ENCODE data around the gene GSX1.
A peak's percentile ranks its signal among the peaks of the same experiment; 100 is the strongest.

Gene GSX1

DNA sequence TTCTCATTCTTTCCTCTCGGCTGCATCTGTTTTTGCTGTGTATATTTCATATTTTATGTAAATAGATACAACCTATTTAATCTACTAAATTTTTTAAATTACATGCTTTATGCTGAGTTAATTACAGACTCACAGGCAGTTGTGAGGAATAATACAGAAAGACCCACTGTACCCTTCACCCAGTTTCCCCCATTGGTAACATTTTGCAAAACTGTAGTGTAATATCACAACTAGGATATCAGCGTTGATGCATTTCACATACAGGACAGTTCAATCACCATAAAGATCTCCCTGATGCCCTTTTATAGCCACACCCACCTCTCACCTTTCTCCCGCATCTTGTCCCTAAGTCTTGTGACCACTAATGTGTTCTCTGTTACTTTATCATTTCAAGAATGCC, 43.5 kb downstream of the GSX1 start:
- DNase-seq = no peak

DNA sequence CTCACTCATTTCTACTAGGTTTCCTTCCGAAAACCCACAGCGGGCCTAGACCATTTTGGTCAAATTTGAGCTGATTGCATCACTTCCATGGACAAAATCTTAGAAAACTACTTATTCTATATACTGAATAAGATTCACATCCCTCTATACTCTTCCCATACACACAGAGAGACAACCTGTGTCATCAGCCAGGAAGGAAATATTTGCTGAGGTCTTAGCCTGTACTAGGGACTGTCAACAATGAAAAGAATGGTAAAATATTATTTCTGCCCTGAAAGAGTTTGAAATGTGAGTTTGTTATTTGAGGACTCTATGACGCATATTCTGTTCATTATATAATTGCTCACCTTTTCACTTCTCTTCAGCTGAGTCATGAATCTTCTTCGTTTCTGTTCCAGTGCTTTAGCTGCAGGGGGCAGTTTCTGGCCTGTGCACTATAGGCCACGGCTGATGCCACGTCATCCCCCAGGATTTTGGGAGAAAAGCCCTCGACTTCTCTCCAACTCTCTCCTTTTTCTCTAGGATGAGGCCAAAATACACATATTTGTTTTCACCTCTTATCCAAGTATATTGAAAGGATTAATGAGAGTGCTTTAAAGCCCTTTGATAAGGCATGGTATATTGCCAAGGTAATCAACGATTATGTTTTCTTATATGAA, 47.7 kb downstream of the GSX1 start:
- DNase-seq = peak; percentile 57

DNA sequence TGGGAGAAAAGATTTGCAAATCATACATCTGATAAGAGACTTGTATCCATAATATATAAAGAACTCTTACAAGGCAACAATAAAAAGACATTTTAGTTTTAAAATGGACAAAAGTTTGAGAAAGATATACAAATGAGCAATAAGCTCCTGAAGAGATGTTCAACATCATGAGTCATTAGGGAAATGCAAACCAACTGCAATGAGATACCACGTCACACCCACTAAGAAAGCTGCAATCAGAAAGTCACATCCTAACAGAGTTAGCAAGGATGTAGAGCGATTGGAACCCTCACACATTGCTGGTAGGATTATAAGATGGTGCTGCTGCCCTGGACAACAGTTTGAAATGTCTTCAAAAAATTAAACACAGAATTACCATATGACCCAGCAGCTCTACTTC, 50.3 kb downstream of the GSX1 start:
- DNase-seq = no peak

Data from DMS53 (cell line).